GM23338 (cell line): ENCODE data around the gene TTC12. TPM values are rescaled to one million over a fixed set of nuclear protein-coding genes. Genes with fewer than 3 reads are reported as not detected.

Source experiments
- ATAC-seq: fragments of 200-7000 bp; cut with Tn5 transposase; 3 replicates; pipeline ENCODE4 v1.9.1; 2020
- DNase-seq: peaks from one replicate; pipeline ENCODE4 v3.0.0-alpha.2; 2015; ENCODE audit warnings: low spot score
- H2AFZ ChIP-seq: fragments of 200-600 bp; sonication (generic); 2 replicates; pipeline ENCODE4 v1.8.0; 2016; ENCODE audit warnings: antibody characterized with exemption, mild to moderate bottlenecking, moderate library complexity
- H3F3A ChIP-seq: fragments of 200-600 bp; sonication (generic); replicated peaks from 2 replicates; pipeline ENCODE4 v1.8.0; 2017; ENCODE audit warnings: antibody characterized with exemption, mixed run types, low read depth
- H3K27ac ChIP-seq: fragments of 200-600 bp; sonication (generic); 2 replicates; pipeline ENCODE4 v1.6.1; 2016; ENCODE audit warnings: low read depth
- H3K27me3 ChIP-seq: fragments of 200-600 bp; sonication (generic); 2 replicates; pipeline ENCODE4 v1.8.0; 2016; ENCODE audit warnings: mild to moderate bottlenecking, mixed run types, moderate library complexity; ENCODE audit not compliant: insufficient read depth
- H3K36me3 ChIP-seq: fragments of 200-600 bp; sonication (generic); 2 replicates; pipeline ENCODE4 v1.8.0; 2016; ENCODE audit warnings: mild to moderate bottlenecking; ENCODE audit not compliant: insufficient read depth
- H3K4me1 ChIP-seq: fragments of 200-600 bp; sonication (generic); 2 replicates; pipeline ENCODE4 v1.8.0; 2016; ENCODE audit warnings: mild to moderate bottlenecking, moderate library complexity; ENCODE audit not compliant: insufficient read depth
- H3K4me2 ChIP-seq: fragments of 200-600 bp; sonication (generic); 2 replicates; pipeline ENCODE4 v1.7.1; 2017; ENCODE audit warnings: mixed run types
- H3K4me3 ChIP-seq: fragments of 200-600 bp; sonication (generic); 2 replicates; pipeline ENCODE4 v1.6.1; 2016; ENCODE audit warnings: mixed run types
- H3K79me2 ChIP-seq: fragments of 200-600 bp; sonication (generic); replicated peaks from 2 replicates; pipeline ENCODE4 v1.8.0; 2017; ENCODE audit warnings: mild to moderate bottlenecking; ENCODE audit not compliant: insufficient read depth
- H3K9me2 ChIP-seq: fragments of 200-600 bp; sonication (generic); 2 replicates; pipeline ENCODE4 v1.8.0; 2017; ENCODE audit not compliant: insufficient read depth
- H4K20me1 ChIP-seq: fragments of 200-600 bp; sonication (generic); replicated peaks from 2 replicates; pipeline ENCODE4 v1.8.0; 2017; ENCODE audit warnings: mild to moderate bottlenecking; ENCODE audit not compliant: insufficient read depth
- H3K27ac Mint-ChIP-seq: 2 replicates; pipeline ENCODE4 v1.8.0; 2020; ENCODE audit warnings: inconsistent platforms, mild to moderate bottlenecking, moderate library complexity, mixed read lengths
- H3K27me3 Mint-ChIP-seq: 3 replicates; pipeline ENCODE4 v1.8.0; 2022; ENCODE audit warnings: low read depth, mild to moderate bottlenecking, moderate library complexity, mixed read lengths, inconsistent platforms; ENCODE audit not compliant: insufficient read depth, poor library complexity
- H3K36me3 Mint-ChIP-seq: 3 replicates; pipeline ENCODE4 v1.8.0; 2021; ENCODE audit warnings: low read depth, mild to moderate bottlenecking, inconsistent platforms, moderate library complexity, mixed read lengths
- H3K4me1 Mint-ChIP-seq: 3 replicates; pipeline ENCODE4 v1.8.0; 2020; ENCODE audit warnings: mild to moderate bottlenecking, inconsistent platforms, mixed read lengths
- H3K4me3 Mint-ChIP-seq: 3 replicates; pipeline ENCODE4 v1.8.0; 2021; ENCODE audit warnings: moderate library complexity, mild to moderate bottlenecking, inconsistent platforms, mixed read lengths
- H3K9me3 Mint-ChIP-seq: 3 replicates; pipeline ENCODE4 v1.8.0; 2020; ENCODE audit warnings: moderate library complexity, mild to moderate bottlenecking, inconsistent platforms, mixed read lengths
- CREB1 ChIP-seq: fragments of 250-450 bp; sonication (Bioruptor Pico); IDR thresholded peaks from 2 replicates; pipeline ENCODE4 v1.5.0; 2020; ENCODE audit warnings: low read depth, mild to moderate bottlenecking, moderate library complexity
- EZH2 ChIP-seq: fragments of 200-600 bp; sonication (generic); IDR thresholded peaks from one replicate; pipeline ENCODE4 v1.8.0; 2017; ENCODE audit warnings: antibody characterized with exemption, mild to moderate bottlenecking, low read depth; ENCODE audit not compliant: unreplicated experiment
- EZH2phosphoT487 ChIP-seq: fragments of 200-600 bp; sonication (generic); IDR thresholded peaks from one replicate; pipeline ENCODE4 v1.8.1; 2018; ENCODE audit warnings: antibody characterized with exemption; ENCODE audit not compliant: unreplicated experiment
- ZNF114 ChIP-seq: fragments of 250-450 bp; sonication (Bioruptor Pico); IDR thresholded peaks from 2 replicates; pipeline ENCODE4 v1.5.0; 2020; ENCODE audit warnings: mild to moderate bottlenecking, moderate library complexity
- ZNF331 ChIP-seq: fragments of 250-450 bp; sonication (Bioruptor Pico); IDR thresholded peaks from 2 replicates; pipeline ENCODE4 v1.5.0; 2020; ENCODE audit warnings: low read depth, mild to moderate bottlenecking, moderate library complexity
- polyA plus RNA-seq: library from polyadenylated mRNA; unstranded; fragments of >200 nt; fragmentation: Nextera tagmentation; extraction: Ambion mirVana; gene quantifications from 2 replicates; pipeline ENCODE4 v1.2.1, GENCODE V29; 2016
- total RNA-seq: library from RNA; depleted of rRNA; stranded (reverse); fragments of >200 nt; shearing (Covaris generic); gene quantifications from 2 replicates; pipeline ENCODE4 v1.2.3, GENCODE V29; 2014
- TF ChIP-seq, protein P1 (sequence below): fragments of 250-450 bp; sonication (Bioruptor Pico); IDR thresholded peaks from 2 replicates; pipeline ENCODE4 v1.5.0; 2020; ENCODE audit warnings: mild to moderate bottlenecking, moderate library complexity
- TF ChIP-seq, protein P2 (sequence below): IDR thresholded peaks from 2 replicates; pipeline ENCODE4 v1.6.1; 2016; ENCODE audit warnings: antibody characterized with exemption
- TF ChIP-seq, protein P3 (sequence below), 2 experiments: fragments of 200-600 bp in 1 of 2; sonication (generic) in 1 of 2; conservative IDR thresholded peaks; 2 replicates each; pipeline versions ENCODE4 v1.5.1 to v1.6.1; 2016 to 2017; ENCODE audit warnings: antibody characterized with exemption in 2 of 2, low read depth in 2 of 2, mild to moderate bottlenecking in 2 of 2, moderate library complexity in 1 of 2

TTC12 gene
- total and polyA plus RNA-seq, 2 experiments from 2014 or later, result 3.4 to 12.5 TPM

DNA sequence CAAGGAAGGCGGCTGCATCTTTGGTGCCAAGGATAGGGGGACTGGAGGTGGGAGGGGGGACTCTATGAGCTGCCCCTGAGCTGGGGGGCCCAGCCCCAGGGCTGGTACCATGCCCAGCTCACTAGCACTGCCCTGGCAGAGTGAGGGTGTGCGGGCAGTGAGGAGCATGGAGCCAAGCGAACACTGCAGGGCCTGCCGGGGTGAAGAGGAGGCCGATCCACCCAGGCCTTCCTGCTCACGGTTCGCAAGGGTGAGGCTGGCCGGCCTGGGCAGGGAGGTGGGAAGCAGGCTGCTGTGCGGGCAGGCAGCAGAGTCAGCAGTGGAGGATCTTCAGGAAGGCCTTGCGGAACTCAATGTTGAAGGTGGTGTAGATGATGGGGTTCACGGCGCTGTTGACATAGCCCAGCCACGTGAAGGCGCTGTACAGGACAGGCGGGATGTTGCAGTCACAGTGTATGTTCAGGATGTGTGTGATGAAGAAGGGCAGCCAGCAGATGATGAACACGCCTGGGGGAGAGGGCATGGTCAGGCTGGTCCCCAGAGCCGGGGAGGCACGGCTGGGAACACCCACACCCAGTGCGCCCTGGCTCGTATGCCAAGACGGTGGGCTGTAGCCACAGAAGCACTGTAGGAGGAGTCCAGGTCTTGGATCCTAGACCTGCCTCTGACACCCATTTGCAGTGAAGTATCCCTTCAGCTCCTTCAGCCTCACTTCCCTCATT, 96.2 kb downstream of the TTC12 start (continued):
- TF ChIP-seq, protein P1, sequence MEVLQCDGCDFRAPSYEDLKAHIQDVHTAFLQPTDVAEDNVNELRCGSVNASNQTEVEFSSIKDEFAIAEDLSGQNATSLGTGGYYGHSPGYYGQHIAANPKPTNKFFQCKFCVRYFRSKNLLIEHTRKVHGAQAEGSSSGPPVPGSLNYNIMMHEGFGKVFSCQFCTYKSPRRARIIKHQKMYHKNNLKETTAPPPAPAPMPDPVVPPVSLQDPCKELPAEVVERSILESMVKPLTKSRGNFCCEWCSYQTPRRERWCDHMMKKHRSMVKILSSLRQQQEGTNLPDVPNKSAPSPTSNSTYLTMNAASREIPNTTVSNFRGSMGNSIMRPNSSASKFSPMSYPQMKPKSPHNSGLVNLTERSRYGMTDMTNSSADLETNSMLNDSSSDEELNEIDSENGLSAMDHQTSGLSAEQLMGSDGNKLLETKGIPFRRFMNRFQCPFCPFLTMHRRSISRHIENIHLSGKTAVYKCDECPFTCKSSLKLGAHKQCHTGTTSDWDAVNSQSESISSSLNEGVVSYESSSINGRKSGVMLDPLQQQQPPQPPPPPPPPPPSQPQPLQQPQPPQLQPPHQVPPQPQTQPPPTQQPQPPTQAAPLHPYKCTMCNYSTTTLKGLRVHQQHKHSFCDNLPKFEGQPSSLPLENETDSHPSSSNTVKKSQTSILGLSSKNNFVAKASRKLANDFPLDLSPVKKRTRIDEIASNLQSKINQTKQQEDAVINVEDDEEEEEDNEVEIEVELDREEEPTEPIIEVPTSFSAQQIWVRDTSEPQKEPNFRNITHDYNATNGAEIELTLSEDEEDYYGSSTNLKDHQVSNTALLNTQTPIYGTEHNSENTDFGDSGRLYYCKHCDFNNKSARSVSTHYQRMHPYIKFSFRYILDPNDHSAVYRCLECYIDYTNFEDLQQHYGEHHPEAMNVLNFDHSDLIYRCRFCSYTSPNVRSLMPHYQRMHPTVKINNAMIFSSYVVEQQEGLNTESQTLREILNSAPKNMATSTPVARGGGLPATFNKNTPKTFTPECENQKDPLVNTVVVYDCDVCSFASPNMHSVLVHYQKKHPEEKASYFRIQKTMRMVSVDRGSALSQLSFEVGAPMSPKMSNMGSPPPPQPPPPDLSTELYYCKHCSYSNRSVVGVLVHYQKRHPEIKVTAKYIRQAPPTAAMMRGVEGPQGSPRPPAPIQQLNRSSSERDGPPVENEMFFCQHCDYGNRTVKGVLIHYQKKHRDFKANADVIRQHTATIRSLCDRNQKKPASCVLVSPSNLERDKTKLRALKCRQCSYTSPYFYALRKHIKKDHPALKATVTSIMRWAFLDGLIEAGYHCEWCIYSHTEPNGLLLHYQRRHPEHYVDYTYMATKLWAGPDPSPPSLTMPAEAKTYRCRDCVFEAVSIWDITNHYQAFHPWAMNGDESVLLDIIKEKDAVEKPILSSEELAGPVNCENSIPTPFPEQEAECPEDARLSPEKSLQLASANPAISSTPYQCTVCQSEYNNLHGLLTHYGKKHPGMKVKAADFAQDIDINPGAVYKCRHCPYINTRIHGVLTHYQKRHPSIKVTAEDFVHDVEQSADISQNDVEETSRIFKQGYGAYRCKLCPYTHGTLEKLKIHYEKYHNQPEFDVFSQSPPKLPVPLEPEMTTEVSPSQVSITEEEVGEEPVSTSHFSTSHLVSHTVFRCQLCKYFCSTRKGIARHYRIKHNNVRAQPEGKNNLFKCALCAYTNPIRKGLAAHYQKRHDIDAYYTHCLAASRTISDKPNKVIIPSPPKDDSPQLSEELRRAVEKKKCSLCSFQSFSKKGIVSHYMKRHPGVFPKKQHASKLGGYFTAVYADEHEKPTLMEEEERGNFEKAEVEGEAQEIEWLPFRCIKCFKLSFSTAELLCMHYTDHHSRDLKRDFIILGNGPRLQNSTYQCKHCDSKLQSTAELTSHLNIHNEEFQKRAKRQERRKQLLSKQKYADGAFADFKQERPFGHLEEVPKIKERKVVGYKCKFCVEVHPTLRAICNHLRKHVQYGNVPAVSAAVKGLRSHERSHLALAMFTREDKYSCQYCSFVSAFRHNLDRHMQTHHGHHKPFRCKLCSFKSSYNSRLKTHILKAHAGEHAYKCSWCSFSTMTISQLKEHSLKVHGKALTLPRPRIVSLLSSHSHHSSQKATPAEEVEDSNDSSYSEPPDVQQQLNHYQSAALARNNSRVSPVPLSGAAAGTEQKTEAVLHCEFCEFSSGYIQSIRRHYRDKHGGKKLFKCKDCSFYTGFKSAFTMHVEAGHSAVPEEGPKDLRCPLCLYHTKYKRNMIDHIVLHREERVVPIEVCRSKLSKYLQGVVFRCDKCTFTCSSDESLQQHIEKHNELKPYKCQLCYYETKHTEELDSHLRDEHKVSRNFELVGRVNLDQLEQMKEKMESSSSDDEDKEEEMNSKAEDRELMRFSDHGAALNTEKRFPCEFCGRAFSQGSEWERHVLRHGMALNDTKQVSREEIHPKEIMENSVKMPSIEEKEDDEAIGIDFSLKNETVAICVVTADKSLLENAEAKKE, result no peak
- TF ChIP-seq EZH2phosphoT487 (no peak), EZH2 (no peak), ZNF331 (CRISPR knock-in tag) (no peak)

DNA sequence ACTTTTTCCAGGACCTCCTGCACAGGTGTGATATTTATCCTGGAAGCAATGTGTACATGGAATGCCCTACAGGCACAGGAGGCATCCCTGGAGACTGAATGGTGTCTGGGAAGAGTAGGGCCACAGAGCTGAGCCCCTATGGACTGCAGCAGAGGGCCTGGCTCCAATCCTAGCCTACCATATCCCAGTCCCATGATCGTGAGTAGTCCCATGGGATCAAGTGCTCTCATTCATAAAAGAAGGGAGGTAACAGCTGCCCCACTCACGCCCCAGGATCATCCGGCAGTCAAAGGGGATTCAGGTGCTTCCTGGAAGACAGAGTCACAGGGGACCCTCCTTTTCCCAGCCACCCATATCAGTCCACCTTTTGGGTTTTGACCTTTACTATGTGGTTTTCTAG, 97.2 kb downstream of the TTC12 start:
- DNase-seq, result no peak
- Histone ChIP-seq H3K4me2 (no peak overlapping the region), H4K20me1 (no peaks in the 10 kb centered on the region), H2AFZ (no peak overlapping the region), H3F3A (no peaks in the 10 kb centered on the region), H3K27ac (no peak overlapping the region), H3K9me2 (no peaks in the 10 kb centered on the region), H3K4me1 (no peaks in the 10 kb centered on the region), H3K27me3 (no peaks in the 10 kb centered on the region), H3K79me2 (no peaks in the 10 kb centered on the region), H3K36me3 (no peaks in the 10 kb centered on the region), H3K4me3 (no peak overlapping the region)
- Mint-ChIP-seq H3K27ac (no peak overlapping the region), H3K9me3 (no peaks in the 10 kb centered on the region; the same call in 2 of the 3 replicates), H3K27me3 (peaks cover 8% of the 10 kb centered on the region), H3K36me3 (no peaks in the 10 kb centered on the region; the same call in 2 of the 3 replicates), H3K4me3 (no peak overlapping the region), H3K4me1 (no peaks in the 10 kb centered on the region)
- no peak for ATAC-seq
- TF ChIP-seq, protein P2, sequence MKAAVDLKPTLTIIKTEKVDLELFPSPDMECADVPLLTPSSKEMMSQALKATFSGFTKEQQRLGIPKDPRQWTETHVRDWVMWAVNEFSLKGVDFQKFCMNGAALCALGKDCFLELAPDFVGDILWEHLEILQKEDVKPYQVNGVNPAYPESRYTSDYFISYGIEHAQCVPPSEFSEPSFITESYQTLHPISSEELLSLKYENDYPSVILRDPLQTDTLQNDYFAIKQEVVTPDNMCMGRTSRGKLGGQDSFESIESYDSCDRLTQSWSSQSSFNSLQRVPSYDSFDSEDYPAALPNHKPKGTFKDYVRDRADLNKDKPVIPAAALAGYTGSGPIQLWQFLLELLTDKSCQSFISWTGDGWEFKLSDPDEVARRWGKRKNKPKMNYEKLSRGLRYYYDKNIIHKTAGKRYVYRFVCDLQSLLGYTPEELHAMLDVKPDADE, result no peak
- TF ChIP-seq CREB1 (CRISPR knock-in tag) (no peak), ZNF114 (CRISPR knock-in tag) (no peak)
- TF ChIP-seq, protein P3, sequence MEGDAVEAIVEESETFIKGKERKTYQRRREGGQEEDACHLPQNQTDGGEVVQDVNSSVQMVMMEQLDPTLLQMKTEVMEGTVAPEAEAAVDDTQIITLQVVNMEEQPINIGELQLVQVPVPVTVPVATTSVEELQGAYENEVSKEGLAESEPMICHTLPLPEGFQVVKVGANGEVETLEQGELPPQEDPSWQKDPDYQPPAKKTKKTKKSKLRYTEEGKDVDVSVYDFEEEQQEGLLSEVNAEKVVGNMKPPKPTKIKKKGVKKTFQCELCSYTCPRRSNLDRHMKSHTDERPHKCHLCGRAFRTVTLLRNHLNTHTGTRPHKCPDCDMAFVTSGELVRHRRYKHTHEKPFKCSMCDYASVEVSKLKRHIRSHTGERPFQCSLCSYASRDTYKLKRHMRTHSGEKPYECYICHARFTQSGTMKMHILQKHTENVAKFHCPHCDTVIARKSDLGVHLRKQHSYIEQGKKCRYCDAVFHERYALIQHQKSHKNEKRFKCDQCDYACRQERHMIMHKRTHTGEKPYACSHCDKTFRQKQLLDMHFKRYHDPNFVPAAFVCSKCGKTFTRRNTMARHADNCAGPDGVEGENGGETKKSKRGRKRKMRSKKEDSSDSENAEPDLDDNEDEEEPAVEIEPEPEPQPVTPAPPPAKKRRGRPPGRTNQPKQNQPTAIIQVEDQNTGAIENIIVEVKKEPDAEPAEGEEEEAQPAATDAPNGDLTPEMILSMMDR (conservative IDR thresholded peaks at IDR 0.05; ENCODE audit: low read depth in 2 of 2), result no peak
